Peyer's patch (tissue), 4 donors: Measurements from ENCODE around the gene RAE1.

Experiments used
- POLR2A ChIP-seq, 2 donors: fragments of 450-650 bp; IDR thresholded peaks; one replicate each; pipeline ENCODE4 v1.5.1; 2017; ENCODE audit warnings: antibody characterized with exemption in 2 of 2, mild to moderate bottlenecking in 2 of 2, moderate library complexity in 2 of 2
- TF ChIP-seq, protein P1 (sequence below), 6 experiments: fragments of 450-650 bp in 4 of 6; fragments of 200-600 bp in 2 of 6; sonication (generic) in 1 of 6; IDR thresholded peaks; one replicate each; pipeline ENCODE4 v1.5.1; 2017 to 2019; ENCODE audit warnings: antibody characterized with exemption in 6 of 6, mild to moderate bottlenecking in 3 of 6, moderate library complexity in 1 of 6

DNA sequence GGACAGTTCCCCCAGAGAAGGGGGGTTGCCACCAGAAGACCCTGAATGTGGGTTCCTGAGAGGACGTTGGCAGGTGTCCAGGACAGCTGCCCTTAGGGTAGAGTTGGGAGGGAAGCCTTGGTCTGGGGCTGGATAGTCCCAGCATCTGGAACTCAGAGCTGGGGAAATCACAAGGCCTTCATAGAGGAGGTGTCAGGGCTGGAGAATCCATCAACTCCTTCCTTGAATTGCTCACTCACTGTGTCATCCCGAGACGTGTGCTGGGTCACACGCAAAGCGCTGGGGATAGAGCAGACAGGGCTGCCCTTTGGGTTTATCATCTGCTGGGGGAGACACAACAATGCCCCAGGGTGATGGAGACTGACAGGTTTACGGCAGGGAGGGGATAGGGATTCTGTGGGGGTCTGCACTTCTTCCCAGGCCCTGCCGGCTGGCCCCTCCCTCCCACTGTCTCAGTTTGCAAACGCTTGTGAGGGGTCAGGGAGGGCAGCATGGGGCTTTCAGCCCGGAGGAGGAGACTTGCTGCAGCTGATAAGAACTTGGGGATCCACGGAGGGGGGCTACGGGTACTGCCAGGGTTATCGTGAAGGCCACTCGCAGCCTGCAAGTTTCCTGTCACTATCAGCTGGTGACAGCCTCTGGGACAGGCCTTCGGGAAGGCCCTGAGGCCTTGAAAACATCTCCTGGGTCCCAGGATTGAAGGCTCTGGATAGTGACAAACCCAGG lies 58.8 kb downstream of the RAE1 start:
- TF ChIP-seq, protein P1, sequence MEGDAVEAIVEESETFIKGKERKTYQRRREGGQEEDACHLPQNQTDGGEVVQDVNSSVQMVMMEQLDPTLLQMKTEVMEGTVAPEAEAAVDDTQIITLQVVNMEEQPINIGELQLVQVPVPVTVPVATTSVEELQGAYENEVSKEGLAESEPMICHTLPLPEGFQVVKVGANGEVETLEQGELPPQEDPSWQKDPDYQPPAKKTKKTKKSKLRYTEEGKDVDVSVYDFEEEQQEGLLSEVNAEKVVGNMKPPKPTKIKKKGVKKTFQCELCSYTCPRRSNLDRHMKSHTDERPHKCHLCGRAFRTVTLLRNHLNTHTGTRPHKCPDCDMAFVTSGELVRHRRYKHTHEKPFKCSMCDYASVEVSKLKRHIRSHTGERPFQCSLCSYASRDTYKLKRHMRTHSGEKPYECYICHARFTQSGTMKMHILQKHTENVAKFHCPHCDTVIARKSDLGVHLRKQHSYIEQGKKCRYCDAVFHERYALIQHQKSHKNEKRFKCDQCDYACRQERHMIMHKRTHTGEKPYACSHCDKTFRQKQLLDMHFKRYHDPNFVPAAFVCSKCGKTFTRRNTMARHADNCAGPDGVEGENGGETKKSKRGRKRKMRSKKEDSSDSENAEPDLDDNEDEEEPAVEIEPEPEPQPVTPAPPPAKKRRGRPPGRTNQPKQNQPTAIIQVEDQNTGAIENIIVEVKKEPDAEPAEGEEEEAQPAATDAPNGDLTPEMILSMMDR (IDR thresholded peaks at IDR 0.05), result no peak
- TF ChIP-seq POLR2A (IDR thresholded peaks at IDR 0.05), result no peak
